ENCODE results near the gene DVL1.

GRCh38 chr1:1321477-1321876 lies 27.7 kb downstream of the DVL1 start:
- TF ChIP-seq EZH2 (IDR thresholded peaks at IDR 0.05; ENCODE audit: insufficient read depth, low read length), result no peak
- no peak for TF ChIP-seq CTCF (IDR thresholded peaks at IDR 0.05; ENCODE audit: insufficient read depth, low read depth, low read length)
